Right lobe of liver (tissue), 4 donors: ENCODE results near the gene UBE2S.

Source experiments
- CTCF ChIP-seq, 4 donors: fragments of 200-600 bp in 3 of 4; fragments of 450-650 bp in 1 of 4; IDR thresholded peaks; one replicate each; pipeline versions ENCODE4 v1.5.1 to v1.8.0; 2016 to 2022; ENCODE audit warnings: antibody characterized with exemption in 4 of 4, mild to moderate bottlenecking in 2 of 4
- POLR2A ChIP-seq: fragments of 450-650 bp; IDR thresholded peaks from one replicate; pipeline ENCODE4 v1.6.1; 2017; ENCODE audit warnings: antibody characterized with exemption, mild to moderate bottlenecking
- donor health status: DM: no; HTN: no; CAD: no.
- donor health status: DM: no; HTN: no; CAD: no.
- donor health status: DM: no; HTN: yes; CAD: no.

GRCh38 chr19:55402509-55402908 is 5.1 kb downstream of the UBE2S start:
- TF ChIP-seq CTCF (IDR thresholded peaks at IDR 0.05) (no peak), POLR2A (no peak)
